ENCODE data around the gene ETNPPL.
"Not testable (repeated sequence)": the region's sequence is repeated elsewhere in the genome, so short reads cannot be mapped to it uniquely, and the experiment has no call there.

Gene ETNPPL

DNA sequence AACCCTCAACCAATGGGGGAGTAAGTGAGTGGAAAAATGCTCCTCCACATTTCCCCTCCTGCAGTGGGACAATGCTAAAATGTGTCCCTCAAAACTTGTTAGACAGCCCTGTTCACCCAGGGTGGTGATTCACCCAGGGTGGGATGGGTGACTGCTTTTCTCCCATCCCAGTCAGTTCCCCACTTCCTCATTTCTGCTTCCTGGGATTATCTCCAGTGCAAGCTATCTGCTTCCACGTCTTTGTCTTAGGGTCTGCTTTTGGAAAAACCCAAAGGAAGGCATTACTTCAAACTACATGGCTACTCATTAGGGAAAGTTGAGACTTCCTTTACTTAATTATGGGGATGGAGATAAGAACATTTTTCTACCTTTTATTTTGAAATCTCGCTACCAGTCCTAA is 45.5 kb downstream of the ETNPPL start:
- no peak overlapping the region for H3K4me3 ChIP-seq (ENCODE audit: low read depth, low read length)
- TF ChIP-seq, protein P1, sequence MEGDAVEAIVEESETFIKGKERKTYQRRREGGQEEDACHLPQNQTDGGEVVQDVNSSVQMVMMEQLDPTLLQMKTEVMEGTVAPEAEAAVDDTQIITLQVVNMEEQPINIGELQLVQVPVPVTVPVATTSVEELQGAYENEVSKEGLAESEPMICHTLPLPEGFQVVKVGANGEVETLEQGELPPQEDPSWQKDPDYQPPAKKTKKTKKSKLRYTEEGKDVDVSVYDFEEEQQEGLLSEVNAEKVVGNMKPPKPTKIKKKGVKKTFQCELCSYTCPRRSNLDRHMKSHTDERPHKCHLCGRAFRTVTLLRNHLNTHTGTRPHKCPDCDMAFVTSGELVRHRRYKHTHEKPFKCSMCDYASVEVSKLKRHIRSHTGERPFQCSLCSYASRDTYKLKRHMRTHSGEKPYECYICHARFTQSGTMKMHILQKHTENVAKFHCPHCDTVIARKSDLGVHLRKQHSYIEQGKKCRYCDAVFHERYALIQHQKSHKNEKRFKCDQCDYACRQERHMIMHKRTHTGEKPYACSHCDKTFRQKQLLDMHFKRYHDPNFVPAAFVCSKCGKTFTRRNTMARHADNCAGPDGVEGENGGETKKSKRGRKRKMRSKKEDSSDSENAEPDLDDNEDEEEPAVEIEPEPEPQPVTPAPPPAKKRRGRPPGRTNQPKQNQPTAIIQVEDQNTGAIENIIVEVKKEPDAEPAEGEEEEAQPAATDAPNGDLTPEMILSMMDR (IDR thresholded peaks at IDR 0.05; ENCODE audit: borderline replicate concordance, insufficient read depth, low read depth, low read length): no peak

DNA sequence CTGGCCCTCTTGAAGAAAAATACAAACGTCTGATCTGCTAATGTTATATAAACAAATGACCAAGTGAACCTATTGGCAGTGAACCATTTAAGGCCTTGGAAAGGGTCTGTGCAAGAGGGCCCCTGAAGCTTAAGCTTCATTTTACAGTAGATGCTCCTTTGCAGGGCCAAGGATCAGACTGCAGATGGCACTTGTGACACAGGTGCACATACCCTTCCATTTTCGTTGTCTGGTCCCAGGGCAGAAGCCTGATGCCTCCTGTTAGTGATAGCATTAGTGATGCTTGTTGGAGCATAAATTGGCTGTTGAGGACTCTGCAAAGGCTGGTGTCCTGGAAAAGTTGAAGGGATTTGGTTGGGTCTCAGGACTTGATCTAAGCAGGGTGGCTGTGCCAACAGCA is 46.5 kb downstream of the ETNPPL start:
- TF ChIP-seq, protein P1 (IDR thresholded peaks at IDR 0.05; ENCODE audit: borderline replicate concordance, insufficient read depth, low read depth, low read length): no peak
- H3K4me3 ChIP-seq (ENCODE audit: low read depth, low read length): no peak overlapping the region

DNA sequence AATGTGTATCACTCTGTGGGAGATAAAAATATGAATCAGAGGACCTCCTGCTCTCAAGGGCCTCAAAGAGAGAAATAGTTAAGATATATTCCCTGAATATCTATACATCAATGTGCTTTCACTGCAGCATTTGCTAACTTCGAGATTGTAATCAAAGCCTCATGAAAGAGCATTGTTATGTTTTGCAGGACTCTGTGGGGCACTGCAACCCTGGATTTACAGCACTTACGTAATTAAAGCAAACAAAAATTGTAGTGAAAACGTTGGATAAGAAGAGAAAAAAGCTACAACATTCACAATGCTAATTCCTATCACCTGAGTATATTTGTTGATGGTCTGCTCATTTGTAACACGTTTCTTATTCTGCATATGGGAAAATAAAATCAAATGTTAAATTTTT is 48.0 kb downstream of the ETNPPL start:
- TF ChIP-seq, protein P1 (IDR thresholded peaks at IDR 0.05; ENCODE audit: borderline replicate concordance, insufficient read depth, low read depth, low read length): no peak
- H3K4me3 ChIP-seq (ENCODE audit: low read depth, low read length): no peak overlapping the region

DNA sequence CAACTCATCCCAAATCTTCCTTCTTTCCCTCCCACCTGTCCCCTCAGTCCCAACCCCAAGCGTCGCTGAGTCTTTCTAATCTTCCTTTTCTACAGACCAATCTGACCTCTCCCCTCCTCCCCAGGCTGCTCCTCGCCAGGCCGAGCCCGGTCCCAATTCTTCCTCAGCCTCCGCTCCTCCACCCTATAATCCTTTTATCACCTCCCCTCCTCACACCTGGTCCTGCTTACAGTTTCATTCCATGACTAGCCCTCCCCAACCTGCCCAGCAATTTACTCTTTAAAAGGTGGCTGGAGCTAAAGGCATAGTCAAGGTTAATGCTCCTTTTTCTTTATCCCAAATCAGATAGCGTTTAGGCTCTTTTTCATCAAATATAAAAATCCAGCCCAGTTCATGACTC is 52.3 kb downstream of the ETNPPL start:
- not testable (repeated sequence) for H3K4me3 ChIP-seq (ENCODE audit: low read depth, low read length)

DNA sequence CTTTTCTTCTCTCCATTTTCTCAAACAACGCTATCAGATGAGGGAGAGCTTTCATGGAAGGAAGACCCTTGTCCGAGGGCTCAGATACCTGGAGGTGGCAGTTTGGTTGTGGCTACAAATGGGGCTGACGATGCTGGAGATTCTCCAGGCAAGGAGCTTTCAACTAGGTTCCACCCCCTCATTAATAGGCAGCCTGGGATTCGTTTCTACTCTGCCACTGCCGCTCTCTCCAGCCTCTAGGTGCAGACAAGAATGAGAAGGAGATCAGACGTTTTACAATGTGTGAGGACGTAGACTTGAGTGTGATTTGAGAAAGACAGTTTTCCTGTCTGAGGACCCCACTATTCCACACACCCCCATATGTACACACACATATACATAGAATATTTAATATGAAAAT is 53.1 kb downstream of the ETNPPL start:
- TF ChIP-seq, protein P1 (IDR thresholded peaks at IDR 0.05; ENCODE audit: borderline replicate concordance, insufficient read depth, low read depth, low read length): no peak
- H3K4me3 ChIP-seq (ENCODE audit: low read depth, low read length): no peak overlapping the region

DNA sequence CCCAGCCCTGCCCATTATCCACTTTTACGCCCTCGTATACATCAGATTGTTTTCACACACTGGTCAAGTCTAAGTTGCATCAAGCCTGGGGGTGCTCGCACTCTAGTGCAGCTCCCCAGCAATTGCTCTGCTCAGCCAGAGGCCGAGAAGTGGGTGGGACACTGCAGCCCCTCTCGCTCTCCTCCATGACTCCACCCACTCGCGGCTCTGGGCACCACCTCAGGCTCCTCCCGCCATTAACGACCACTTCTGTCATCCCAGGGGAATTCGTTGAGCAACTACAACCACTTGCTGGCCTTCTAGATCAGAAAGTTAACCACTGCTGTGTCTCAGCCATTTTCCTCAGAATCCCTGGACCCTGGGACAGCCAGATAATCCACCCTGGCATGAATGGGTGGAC is 53.6 kb downstream of the ETNPPL start:
- TF ChIP-seq, protein P1 (IDR thresholded peaks at IDR 0.05; ENCODE audit: borderline replicate concordance, insufficient read depth, low read depth, low read length): no peak
- no peak overlapping the region for H3K4me3 ChIP-seq (ENCODE audit: low read depth, low read length)

DNA sequence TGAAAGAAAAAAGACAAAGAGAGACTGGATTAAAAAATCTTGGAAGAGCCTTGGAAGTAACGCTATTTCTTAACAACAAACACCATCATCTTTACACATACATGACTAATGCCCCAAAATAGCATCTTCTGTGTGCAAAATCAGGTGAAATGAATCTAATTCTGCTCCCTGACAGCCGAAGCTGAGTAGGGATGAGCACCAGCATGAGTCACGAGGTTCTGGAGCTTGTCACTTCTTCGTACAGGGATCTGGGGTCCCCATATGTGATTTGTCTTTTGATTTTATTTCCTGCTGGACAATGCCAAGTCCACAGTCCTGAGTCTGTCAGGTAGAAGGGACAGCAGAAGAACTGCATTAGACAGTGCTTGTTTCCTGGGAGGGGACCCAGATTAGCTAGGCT is 56.6 kb downstream of the ETNPPL start:
- TF ChIP-seq, protein P1 (IDR thresholded peaks at IDR 0.05; ENCODE audit: borderline replicate concordance, insufficient read depth, low read depth, low read length): no peak

DNA sequence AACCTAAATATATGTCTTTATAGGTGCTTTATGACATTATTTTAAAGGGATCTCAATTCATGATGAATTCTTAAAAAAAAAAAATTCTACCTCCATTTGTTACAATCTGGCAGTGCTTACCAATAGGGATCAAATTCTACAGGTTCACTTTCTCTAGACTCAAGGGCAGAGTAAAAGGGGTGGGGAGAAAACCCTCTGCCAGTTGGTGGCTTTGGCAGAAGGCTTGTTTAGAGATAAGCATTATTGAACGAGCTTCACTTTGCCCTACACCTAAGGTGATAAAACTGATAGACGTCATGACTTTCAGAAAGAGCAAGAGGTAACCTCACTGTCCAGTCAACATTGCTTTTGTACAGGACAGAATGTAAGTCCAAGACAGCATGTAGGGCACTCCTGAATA is 58.9 kb downstream of the ETNPPL start:
- TF ChIP-seq, protein P1 (IDR thresholded peaks at IDR 0.05; ENCODE audit: borderline replicate concordance, insufficient read depth, low read depth, low read length): no peak

More for the DNA sequence above, 56.6 kb downstream of the ETNPPL start:
- H3K4me3 ChIP-seq (ENCODE audit: low read depth, low read length): no peak overlapping the region

More for the DNA sequence above, 58.9 kb downstream of the ETNPPL start:
- H3K4me3 ChIP-seq (ENCODE audit: low read depth, low read length): no peak overlapping the region

Measured in GM12875 (cell line).